ENCODE measurements around the gene LONP1.

- TF ChIP-seq ARNT (IDR thresholded peaks at IDR 0.05) (no peak), FOXA1 (IDR thresholded peaks at IDR 0.05) (no peak), SUZ12 (IDR thresholded peaks at IDR 0.05) (no peak), LEF1 (IDR thresholded peaks at IDR 0.05; ENCODE audit: borderline replicate concordance) (no peak), BHLHE40 (IDR thresholded peaks at IDR 0.05; ENCODE audit: borderline replicate concordance) (no peak), FOXK2 (IDR thresholded peaks at IDR 0.05) (no peak), ZNF384 (IDR thresholded peaks at IDR 0.05) (no peak), FOXM1 (IDR thresholded peaks at IDR 0.05; ENCODE audit: borderline replicate concordance) (no peak), SP1 (IDR thresholded peaks at IDR 0.05) (no peak), HDGF (IDR thresholded peaks at IDR 0.05; ENCODE audit: borderline replicate concordance) (no peak)
These were observed 39.9 kb downstream of the LONP1 start for GRCh38 chr19:5680084-5680436.
